ENCODE data around the gene JPT2.

DNA sequence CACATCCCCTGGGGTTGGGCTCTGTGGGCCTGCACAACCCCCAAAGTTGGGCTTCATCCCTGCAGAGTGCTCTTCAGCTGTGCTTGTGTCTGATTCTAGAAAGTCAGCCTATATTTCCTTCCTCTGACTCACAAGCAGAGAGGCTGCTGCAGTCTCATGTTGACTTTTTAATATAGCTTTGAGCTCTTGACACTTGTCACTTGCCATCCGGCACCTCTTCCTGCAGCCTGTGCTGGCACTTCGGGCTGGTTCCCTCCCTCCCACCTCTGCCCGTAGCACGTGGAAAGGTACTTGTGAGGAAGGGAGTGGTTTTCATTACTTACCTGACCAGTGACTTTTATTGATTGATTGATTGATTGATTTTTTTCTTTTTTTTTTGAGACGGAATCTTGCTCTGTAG lies 19.0 kb upstream of the JPT2 start:
- no peak for TF ChIP-seq YY1 (IDR thresholded peaks at IDR 0.05; ENCODE audit: extremely low read depth, insufficient replicate concordance, low read depth, low read length)
- no peak for TF ChIP-seq ZNF274 (IDR thresholded peaks at IDR 0.05; ENCODE audit: low read depth, low read length)
- no peak for TF ChIP-seq EZH2 (IDR thresholded peaks at IDR 0.05)
- TF ChIP-seq POLR2A (IDR thresholded peaks at IDR 0.05; ENCODE audit: borderline replicate concordance, extremely low read depth, insufficient read depth, insufficient read length) = no peak
- TF ChIP-seq, protein P1, sequence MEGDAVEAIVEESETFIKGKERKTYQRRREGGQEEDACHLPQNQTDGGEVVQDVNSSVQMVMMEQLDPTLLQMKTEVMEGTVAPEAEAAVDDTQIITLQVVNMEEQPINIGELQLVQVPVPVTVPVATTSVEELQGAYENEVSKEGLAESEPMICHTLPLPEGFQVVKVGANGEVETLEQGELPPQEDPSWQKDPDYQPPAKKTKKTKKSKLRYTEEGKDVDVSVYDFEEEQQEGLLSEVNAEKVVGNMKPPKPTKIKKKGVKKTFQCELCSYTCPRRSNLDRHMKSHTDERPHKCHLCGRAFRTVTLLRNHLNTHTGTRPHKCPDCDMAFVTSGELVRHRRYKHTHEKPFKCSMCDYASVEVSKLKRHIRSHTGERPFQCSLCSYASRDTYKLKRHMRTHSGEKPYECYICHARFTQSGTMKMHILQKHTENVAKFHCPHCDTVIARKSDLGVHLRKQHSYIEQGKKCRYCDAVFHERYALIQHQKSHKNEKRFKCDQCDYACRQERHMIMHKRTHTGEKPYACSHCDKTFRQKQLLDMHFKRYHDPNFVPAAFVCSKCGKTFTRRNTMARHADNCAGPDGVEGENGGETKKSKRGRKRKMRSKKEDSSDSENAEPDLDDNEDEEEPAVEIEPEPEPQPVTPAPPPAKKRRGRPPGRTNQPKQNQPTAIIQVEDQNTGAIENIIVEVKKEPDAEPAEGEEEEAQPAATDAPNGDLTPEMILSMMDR (IDR thresholded peaks at IDR 0.05 in 2 of 3, conservative IDR thresholded peaks at IDR 0.05 in 1 of 3; ENCODE audit: borderline replicate concordance in 1 of 3, insufficient read depth in 1 of 3, low read depth in 2 of 3, low read length in 2 of 3) = no peak
- TF ChIP-seq SIN3A (IDR thresholded peaks at IDR 0.05; ENCODE audit: low read depth) = no peak
- TF ChIP-seq, protein P2, sequence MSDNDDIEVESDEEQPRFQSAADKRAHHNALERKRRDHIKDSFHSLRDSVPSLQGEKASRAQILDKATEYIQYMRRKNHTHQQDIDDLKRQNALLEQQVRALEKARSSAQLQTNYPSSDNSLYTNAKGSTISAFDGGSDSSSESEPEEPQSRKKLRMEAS (IDR thresholded peaks at IDR 0.05) = no peak
- no peak for TF ChIP-seq POLR2AphosphoS5 (IDR thresholded peaks at IDR 0.05; ENCODE audit: low read depth, low read length)
- TF ChIP-seq, protein P3, sequence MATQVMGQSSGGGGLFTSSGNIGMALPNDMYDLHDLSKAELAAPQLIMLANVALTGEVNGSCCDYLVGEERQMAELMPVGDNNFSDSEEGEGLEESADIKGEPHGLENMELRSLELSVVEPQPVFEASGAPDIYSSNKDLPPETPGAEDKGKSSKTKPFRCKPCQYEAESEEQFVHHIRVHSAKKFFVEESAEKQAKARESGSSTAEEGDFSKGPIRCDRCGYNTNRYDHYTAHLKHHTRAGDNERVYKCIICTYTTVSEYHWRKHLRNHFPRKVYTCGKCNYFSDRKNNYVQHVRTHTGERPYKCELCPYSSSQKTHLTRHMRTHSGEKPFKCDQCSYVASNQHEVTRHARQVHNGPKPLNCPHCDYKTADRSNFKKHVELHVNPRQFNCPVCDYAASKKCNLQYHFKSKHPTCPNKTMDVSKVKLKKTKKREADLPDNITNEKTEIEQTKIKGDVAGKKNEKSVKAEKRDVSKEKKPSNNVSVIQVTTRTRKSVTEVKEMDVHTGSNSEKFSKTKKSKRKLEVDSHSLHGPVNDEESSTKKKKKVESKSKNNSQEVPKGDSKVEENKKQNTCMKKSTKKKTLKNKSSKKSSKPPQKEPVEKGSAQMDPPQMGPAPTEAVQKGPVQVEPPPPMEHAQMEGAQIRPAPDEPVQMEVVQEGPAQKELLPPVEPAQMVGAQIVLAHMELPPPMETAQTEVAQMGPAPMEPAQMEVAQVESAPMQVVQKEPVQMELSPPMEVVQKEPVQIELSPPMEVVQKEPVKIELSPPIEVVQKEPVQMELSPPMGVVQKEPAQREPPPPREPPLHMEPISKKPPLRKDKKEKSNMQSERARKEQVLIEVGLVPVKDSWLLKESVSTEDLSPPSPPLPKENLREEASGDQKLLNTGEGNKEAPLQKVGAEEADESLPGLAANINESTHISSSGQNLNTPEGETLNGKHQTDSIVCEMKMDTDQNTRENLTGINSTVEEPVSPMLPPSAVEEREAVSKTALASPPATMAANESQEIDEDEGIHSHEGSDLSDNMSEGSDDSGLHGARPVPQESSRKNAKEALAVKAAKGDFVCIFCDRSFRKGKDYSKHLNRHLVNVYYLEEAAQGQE (IDR thresholded peaks at IDR 0.05; ENCODE audit: low read depth) = no peak
- TF ChIP-seq SP1 (IDR thresholded peaks at IDR 0.05; ENCODE audit: low read depth) = no peak
- TF ChIP-seq RAD21 (IDR thresholded peaks at IDR 0.05; ENCODE audit: low read depth) = no peak
- TF ChIP-seq TCF7L2 (IDR thresholded peaks at IDR 0.05; ENCODE audit: borderline replicate concordance, extremely low read depth, insufficient read depth, insufficient read length) = no peak
- no peak for TF ChIP-seq ZFX (IDR thresholded peaks at IDR 0.05)
- TF ChIP-seq JUND (IDR thresholded peaks at IDR 0.05) = no peak

All from HCT116 (cell line).